ENCODE results near the gene CLEC20A. TPM values are rescaled to one million over a fixed set of nuclear protein-coding genes. Genes with fewer than 3 reads are reported as not detected.

The CLEC20A gene
- total and polyA plus RNA-seq, 10 donors, result 0.57 to 3.6 (median 1.3) TPM; not detected in 2

GRCh38 chr1:178537382-178538090, 40.8 kb upstream of the CLEC20A start:
- peaks cover 0 to 17% (median 9%) of the 10 kb centered on the region in 6 donors for H3K4me1 ChIP-seq
- intact Hi-C loops (cut with DNase I; ENCODE audit: low total_unique reads), result loop anchor here (10.0 kb wide), 1 partner anchor 837 kb away; no protein-coding TSS in a partner anchor
- no peak overlapping the region for H3K4me3 ChIP-seq
- peak; percentile 21 for DNase-seq
- no peaks in the 10 kb centered on the region for H3K36me3 ChIP-seq
- H3K27me3 ChIP-seq (replicated peaks in 1 of 7), result no peaks in the 10 kb centered on the region
- TF ChIP-seq POLR2A (IDR thresholded peaks at IDR 0.05) (no peak), POLR2AphosphoS5 (IDR thresholded peaks at IDR 0.05) (no peak)
- H3K27ac ChIP-seq, result no peak overlapping the region
- no peaks in the 10 kb centered on the region for H3K9me3 ChIP-seq
- 80 to 87% (median 85%) methylated on average over 20 of the region's 20 CpGs for WGBS, 5 donors

GRCh38 chr1:178536844-178537371, 40.1 kb upstream of the CLEC20A start:
- Histone ChIP-seq H3K27me3 (replicated peaks in 1 of 7) (peaks cover 0 to under 1% (median 0%) of the 10 kb centered on the region in 7 donors), H3K4me1 (peaks cover 0 to 17% (median 11%) of the 10 kb centered on the region in 6 donors), H3K36me3 (no peaks in the 10 kb centered on the region), H3K27ac (no peak overlapping the region), H3K9me3 (no peaks in the 10 kb centered on the region), H3K4me3 (no peak overlapping the region)
- TF ChIP-seq POLR2A (IDR thresholded peaks at IDR 0.05) (no peak), CTCF (IDR thresholded peaks at IDR 0.05 in 8 of 11, conservative IDR thresholded peaks at IDR 0.05 in 3 of 11) (no peak), POLR2AphosphoS5 (IDR thresholded peaks at IDR 0.05) (no peak)
- intact Hi-C loops (cut with DNase I; ENCODE audit: low total_unique reads), result loop anchor here (10.0 kb wide), 1 partner anchor 838 kb away; no protein-coding TSS in a partner anchor
- peak; percentile 42 for DNase-seq
- WGBS, 5 donors, result 62 to 92% (median 84%) methylated on average over 7 of the region's 7 CpGs

- intact Hi-C loops (cut with DNase I; ENCODE audit: low total_unique reads), result loop anchor here (10.0 kb wide), 1 partner anchor 838 kb away; no protein-coding TSS in a partner anchor
- WGBS, 5 donors, result 90 to 95% (median 93%) methylated on average over 5 of the region's 5 CpGs
- H3K4me1 ChIP-seq, result peaks cover 0 to 13% (median 9%) of the 10 kb centered on the region in 6 donors
- peaks cover 0 to 5% (median 0%) of the 10 kb centered on the region in 7 donors for H3K27me3 ChIP-seq (replicated peaks in 1 of 7)
- TF ChIP-seq POLR2AphosphoS5 (IDR thresholded peaks at IDR 0.05) (no peak), CTCF (IDR thresholded peaks at IDR 0.05 in 8 of 11, conservative IDR thresholded peaks at IDR 0.05 in 3 of 11) (no peak), POLR2A (IDR thresholded peaks at IDR 0.05) (no peak)
- H3K9me3 ChIP-seq, result no peaks in the 10 kb centered on the region
- H3K4me3 ChIP-seq, result no peak overlapping the region
- H3K36me3 ChIP-seq, result no peaks in the 10 kb centered on the region
- no peak overlapping the region for H3K27ac ChIP-seq
- peak; percentile 23 for DNase-seq
Measured at GRCh38 chr1:178536329-178536728, 39.6 kb upstream of the CLEC20A start.

- no peaks in the 10 kb centered on the region for H3K9me3 ChIP-seq
- peak; percentile 58 for DNase-seq
- WGBS, 5 donors, result 87 to 97% (median 95%) methylated on average over 4 to 9 of the region's 9 CpGs
- no peak overlapping the region for H3K27ac ChIP-seq
- TF ChIP-seq POLR2A (IDR thresholded peaks at IDR 0.05) (no peak), POLR2AphosphoS5 (IDR thresholded peaks at IDR 0.05) (no peak), CTCF (IDR thresholded peaks at IDR 0.05 in 8 of 11, conservative IDR thresholded peaks at IDR 0.05 in 3 of 11) (no peak)
- intact Hi-C loops (cut with DNase I; ENCODE audit: low total_unique reads), result loop anchor here (10.0 kb wide), 1 partner anchor 840 kb away; no protein-coding TSS in a partner anchor
- peaks cover 0 to 10% (median 8%) of the 10 kb centered on the region in 6 donors for H3K4me1 ChIP-seq
- peaks cover 0 to 5% (median 0%) of the 10 kb centered on the region in 7 donors for H3K27me3 ChIP-seq (replicated peaks in 1 of 7)
- H3K36me3 ChIP-seq, result no peaks in the 10 kb centered on the region
- no peak overlapping the region for H3K4me3 ChIP-seq
Measured at GRCh38 chr1:178534137-178534868, 37.5 kb upstream of the CLEC20A start.

Measured in spleen (tissue), 11 donors.